GM18507 (cell line): ENCODE results near the gene ADCY9.

ENCODE experiments used
- DNase-seq: peaks from one replicate; pipeline ENCODE4 v3.0.0; 2011; ENCODE audit warnings: low read depth; ENCODE audit not compliant: insufficient read length; ENCODE audit errors: extremely low spot score
- FAIRE-seq: peaks from 2 replicates; lab custom pipeline; 2011; peaks lifted over from hg19 to GRCh38; lab: Jason Lieb, UNC

The ADCY9 gene

GRCh38 chr16:4011940-4012629, 104.2 kb downstream of the ADCY9 start:
- no peak for DNase-seq
- no peak for FAIRE-seq

- no peak for DNase-seq
- no peak for FAIRE-seq
Observed at GRCh38 chr16:4011225-4011939, 104.9 kb downstream of the ADCY9 start.

- FAIRE-seq (no peak), DNase-seq (no peak)
Observed at GRCh38 chr16:4010225-4011158, 105.8 kb downstream of the ADCY9 start.

- FAIRE-seq (no peak), DNase-seq (no peak)
Observed at GRCh38 chr16:4009177-4009576, 107.1 kb downstream of the ADCY9 start.

GRCh38 chr16:4008116-4008515, 108.1 kb downstream of the ADCY9 start:
- FAIRE-seq: no peak
- no peak for DNase-seq

GRCh38 chr16:4006397-4006999, 109.7 kb downstream of the ADCY9 start:
- FAIRE-seq: no peak
- DNase-seq: no peak

GRCh38 chr16:4005731-4006130, 110.5 kb downstream of the ADCY9 start:
- DNase-seq (no peak), FAIRE-seq (no peak)

GRCh38 chr16:4005281-4005680, 111.0 kb downstream of the ADCY9 start:
- DNase-seq (no peak), FAIRE-seq (no peak)

GRCh38 chr16:4004206-4004605, 112.0 kb downstream of the ADCY9 start:
- no peak for DNase-seq
- FAIRE-seq: no peak

GRCh38 chr16:4003576-4003975, 112.7 kb downstream of the ADCY9 start:
- DNase-seq (no peak), FAIRE-seq (no peak)

GRCh38 chr16:4003166-4003565, 113.1 kb downstream of the ADCY9 start:
- no peak for FAIRE-seq
- no peak for DNase-seq

- FAIRE-seq: no peak
- no peak for DNase-seq
Observed at GRCh38 chr16:4002121-4002520, 114.1 kb downstream of the ADCY9 start.

- FAIRE-seq: no peak
- DNase-seq: no peak
Observed at GRCh38 chr16:3999479-4000325, 116.5 kb downstream of the ADCY9 start.

GRCh38 chr16:3998793-3999478, 117.3 kb downstream of the ADCY9 start:
- FAIRE-seq (no peak), DNase-seq (no peak)

GRCh38 chr16:3997231-3997841, 118.9 kb downstream of the ADCY9 start:
- DNase-seq (no peak), FAIRE-seq (no peak)

- FAIRE-seq: no peak
- DNase-seq: no peak
Observed at GRCh38 chr16:3995001-3995400, 121.2 kb downstream of the ADCY9 start.

- no peak for DNase-seq
- no peak for FAIRE-seq
Observed at GRCh38 chr16:3993052-3993785, 123.0 kb downstream of the ADCY9 start.
